Epithelial cell of proximal tubule (primary cell): ENCODE results near the gene RASL11B. TPM values are rescaled to one million over a fixed set of nuclear protein-coding genes. Genes with fewer than 3 reads are reported as not detected.

Source experiments
- DNase-seq: peaks from one replicate; pipeline ENCODE4 v3.0.0-alpha.2; 2011; ENCODE audit warnings: low read depth
- H3K4me3 ChIP-seq: 2 replicates; pipeline ENCODE4 v1.5.1; 2011; ENCODE audit warnings: low read depth, mild to moderate bottlenecking, low read length
- total RNA-seq: library from RNA; depleted of rRNA; stranded (reverse); fragments of >200 nt; gene quantifications from 2 replicates; pipeline ENCODE4 v1.2.3, GENCODE V29; 2015
- TF ChIP-seq, protein P1 (sequence below): conservative IDR thresholded peaks from 2 replicates; pipeline ENCODE4 v1.5.1; 2012; ENCODE audit warnings: low read depth, mild to moderate bottlenecking, low read length

The RASL11B gene
- total RNA-seq, 1 donor from 2014 or later = 3.6 TPM

GRCh38 chr4:52907510-52907909, 45.4 kb downstream of the RASL11B start:
- DNase-seq = no peak
- no peak overlapping the region for H3K4me3 ChIP-seq
- TF ChIP-seq, protein P1, sequence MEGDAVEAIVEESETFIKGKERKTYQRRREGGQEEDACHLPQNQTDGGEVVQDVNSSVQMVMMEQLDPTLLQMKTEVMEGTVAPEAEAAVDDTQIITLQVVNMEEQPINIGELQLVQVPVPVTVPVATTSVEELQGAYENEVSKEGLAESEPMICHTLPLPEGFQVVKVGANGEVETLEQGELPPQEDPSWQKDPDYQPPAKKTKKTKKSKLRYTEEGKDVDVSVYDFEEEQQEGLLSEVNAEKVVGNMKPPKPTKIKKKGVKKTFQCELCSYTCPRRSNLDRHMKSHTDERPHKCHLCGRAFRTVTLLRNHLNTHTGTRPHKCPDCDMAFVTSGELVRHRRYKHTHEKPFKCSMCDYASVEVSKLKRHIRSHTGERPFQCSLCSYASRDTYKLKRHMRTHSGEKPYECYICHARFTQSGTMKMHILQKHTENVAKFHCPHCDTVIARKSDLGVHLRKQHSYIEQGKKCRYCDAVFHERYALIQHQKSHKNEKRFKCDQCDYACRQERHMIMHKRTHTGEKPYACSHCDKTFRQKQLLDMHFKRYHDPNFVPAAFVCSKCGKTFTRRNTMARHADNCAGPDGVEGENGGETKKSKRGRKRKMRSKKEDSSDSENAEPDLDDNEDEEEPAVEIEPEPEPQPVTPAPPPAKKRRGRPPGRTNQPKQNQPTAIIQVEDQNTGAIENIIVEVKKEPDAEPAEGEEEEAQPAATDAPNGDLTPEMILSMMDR = no peak

DNA sequence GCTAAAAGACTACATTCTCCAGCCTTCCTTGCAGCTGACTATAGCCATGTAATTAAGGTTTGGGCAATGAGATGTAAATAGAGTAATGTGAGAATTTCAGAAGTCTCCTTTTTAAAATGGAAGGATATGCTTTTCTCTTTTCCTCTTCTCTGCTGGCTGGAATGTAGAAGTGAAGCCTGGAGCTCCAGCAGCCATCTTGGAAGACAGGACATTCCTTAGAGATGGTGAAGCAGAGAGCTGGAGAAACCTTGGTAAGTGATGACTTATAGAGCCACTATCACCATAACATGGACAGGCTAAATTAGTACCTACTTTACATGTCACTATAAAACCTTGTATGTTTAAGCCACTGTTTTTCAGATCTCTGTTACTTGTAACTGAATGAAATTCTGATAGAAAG, 48.0 kb downstream of the RASL11B start:
- TF ChIP-seq, protein P1 = no peak
- no peak overlapping the region for H3K4me3 ChIP-seq
- DNase-seq = no peak

- TF ChIP-seq, protein P1 = peak; percentile 98
- H3K4me3 ChIP-seq = no peak overlapping the region
- DNase-seq = peak; percentile 33
Measured at GRCh38 chr4:52911684-52912294, 49.7 kb downstream of the RASL11B start.

GRCh38 chr4:52912608-52913007, 50.5 kb downstream of the RASL11B start:
- no peak for DNase-seq
- TF ChIP-seq, protein P1 = no peak

DNA sequence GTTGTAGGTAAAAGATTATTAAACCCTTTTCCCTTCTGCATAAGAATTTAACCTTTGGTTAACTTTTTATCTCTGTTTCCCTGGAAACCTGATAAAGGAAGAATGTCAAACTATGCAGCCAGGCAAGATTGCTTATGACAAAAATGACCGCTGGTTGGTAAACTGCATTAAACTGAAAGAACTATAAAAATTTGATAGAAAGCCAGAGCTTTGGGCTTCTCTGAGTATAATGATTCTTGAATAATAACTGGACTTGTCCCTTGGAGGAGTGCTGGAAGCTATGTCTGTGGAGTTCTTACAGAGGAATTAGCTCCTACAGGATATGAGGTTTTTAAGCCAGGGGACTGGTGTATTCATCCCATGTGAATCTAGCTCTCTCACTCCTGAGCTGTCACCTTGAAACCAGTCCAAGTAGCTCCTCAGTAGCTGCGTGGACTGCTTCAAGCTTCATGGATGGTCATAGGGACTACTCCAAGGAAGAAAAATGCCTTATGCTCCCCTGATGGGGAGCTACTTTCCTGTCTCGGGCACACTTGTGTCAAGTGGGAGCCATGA, 52.0 kb downstream of the RASL11B start:
- H3K4me3 ChIP-seq = no peak overlapping the region
- no peak for DNase-seq
- TF ChIP-seq, protein P1 = no peak

More at GRCh38 chr4:52912608-52913007, 50.5 kb downstream of the RASL11B start:
- no peak overlapping the region for H3K4me3 ChIP-seq

GRCh38 chr4:52915191-52915590, 53.1 kb downstream of the RASL11B start:
- no peak overlapping the region for H3K4me3 ChIP-seq
- TF ChIP-seq, protein P1 = no peak
- no peak for DNase-seq
